CD14-positive monocyte (primary cell): ENCODE data around the gene TEPSIN. TPM values are rescaled to one million over a fixed set of nuclear protein-coding genes. Genes with fewer than 3 reads are reported as not detected.

Experiments
- DNase-seq, 3 donors: peaks; one replicate each; pipeline ENCODE4 v3.0.0-alpha.2; 2011 to 2022
- H2AFZ ChIP-seq: 2 replicates; pipeline ENCODE4 v1.6.0; 2012; ENCODE audit warnings: mild to moderate bottlenecking, low read depth, low read length, inconsistent platforms; ENCODE audit not compliant: insufficient read depth, poor library complexity, severe bottlenecking
- H3K27ac ChIP-seq, 2 donors: 1 replicate in 1 of 2; 2 replicates in 1 of 2; pipeline ENCODE4 v1.5.1; 2012 to 2013; ENCODE audit warnings: low read length in 2 of 2, control low read depth in 1 of 2, inconsistent platforms in 1 of 2, low read depth in 1 of 2, mild to moderate bottlenecking in 1 of 2
- H3K27me3 ChIP-seq, 2 donors: one replicate each; pipeline versions ENCODE4 v1.6.0 to v1.6.1; 2011 to 2013; ENCODE audit warnings: low read length in 2 of 2; ENCODE audit not compliant: control insufficient read depth in 2 of 2, insufficient read depth in 2 of 2
- H3K36me3 ChIP-seq, 2 donors: replicated peaks in 1 of 2; 1 replicate in 1 of 2; 2 replicates in 1 of 2; pipeline versions ENCODE4 v1.5.1 to v1.6.1; 2012 to 2013; ENCODE audit warnings: low read length in 2 of 2, control low read depth in 1 of 2, inconsistent platforms in 1 of 2, mild to moderate bottlenecking in 1 of 2; ENCODE audit not compliant: insufficient read depth in 2 of 2, control insufficient read depth in 1 of 2
- H3K4me1 ChIP-seq, 2 donors: 1 replicate in 1 of 2; 2 replicates in 1 of 2; pipeline versions ENCODE4 v1.5.1 to v1.6.1; 2012 to 2013; ENCODE audit warnings: low read length in 2 of 2, control low read depth in 1 of 2, inconsistent platforms in 1 of 2, mild to moderate bottlenecking in 1 of 2, moderate library complexity in 1 of 2; ENCODE audit not compliant: insufficient read depth in 2 of 2, control insufficient read depth in 1 of 2
- H3K4me2 ChIP-seq: replicated peaks from 2 replicates; pipeline ENCODE3; 2012; ENCODE audit warnings: low read length, moderate library complexity, mild to moderate bottlenecking; ENCODE audit not compliant: poor library complexity, severe bottlenecking; ENCODE audit errors: extremely low read depth
- H3K4me3 ChIP-seq, 3 experiments: fragments of 200-600 bp in 1 of 3; sonication (generic) in 1 of 3; replicated peaks in 1 of 3; 1 replicate in 2 of 3; 2 replicates in 1 of 3; pipeline ENCODE4 v1.5.1; 2011 to 2013; ENCODE audit warnings: low read length in 3 of 3, mild to moderate bottlenecking in 3 of 3, control low read depth in 2 of 3, low read depth in 2 of 3, inconsistent platforms in 1 of 3, moderate library complexity in 1 of 3
- H3K79me2 ChIP-seq: 2 replicates; pipeline ENCODE4 v1.6.0; 2012; ENCODE audit warnings: mild to moderate bottlenecking, control low read depth, inconsistent platforms, low read length, moderate library complexity; ENCODE audit not compliant: insufficient read depth
- H3K9ac ChIP-seq: 2 replicates; pipeline ENCODE4 v1.6.0; 2017; ENCODE audit warnings: low read length, mild to moderate bottlenecking; ENCODE audit not compliant: insufficient read depth, poor library complexity, severe bottlenecking
- H3K9me3 ChIP-seq, 2 donors: replicated peaks in 1 of 2; 1 replicate in 1 of 2; 2 replicates in 1 of 2; pipeline versions ENCODE4 v1.5.1 to v1.6.1; 2012 to 2013; ENCODE audit warnings: low read length in 2 of 2, control low read depth in 1 of 2; ENCODE audit not compliant: control insufficient read depth in 1 of 2, insufficient read depth in 1 of 2
- H4K20me1 ChIP-seq: 2 replicates; pipeline ENCODE4 v1.6.0; 2012; ENCODE audit warnings: mild to moderate bottlenecking, low read length, control low read depth, moderate library complexity; ENCODE audit not compliant: insufficient read depth
- H3K27ac Mint-ChIP-seq, 7 donors: one replicate each; pipeline ENCODE4 v1.8.0; 2020; ENCODE audit warnings: mild to moderate bottlenecking in 7 of 7, mixed read lengths in 7 of 7, moderate library complexity in 6 of 7, inconsistent platforms in 2 of 7
- H3K27me3 Mint-ChIP-seq, 3 donors: one replicate each; pipeline ENCODE4 v1.8.0; 2021 to 2022; ENCODE audit warnings: low read depth in 3 of 3, mild to moderate bottlenecking in 3 of 3, mixed read lengths in 3 of 3, moderate library complexity in 3 of 3, inconsistent platforms in 1 of 3
- H3K36me3 Mint-ChIP-seq, 2 donors: one replicate each; pipeline ENCODE4 v1.8.0; 2020; ENCODE audit warnings: mixed read lengths in 2 of 2, inconsistent platforms in 1 of 2, mild to moderate bottlenecking in 1 of 2
- H3K4me1 Mint-ChIP-seq: one replicate; pipeline ENCODE4 v1.8.0; 2020; ENCODE audit warnings: mild to moderate bottlenecking, mixed read lengths
- H3K4me3 Mint-ChIP-seq, 2 donors: one replicate each; pipeline ENCODE4 v1.8.0; 2020; ENCODE audit warnings: mild to moderate bottlenecking in 2 of 2, mixed read lengths in 2 of 2, moderate library complexity in 1 of 2
- H3K9me3 Mint-ChIP-seq, 7 donors: one replicate each; pipeline ENCODE4 v1.8.0; 2020 to 2022; ENCODE audit warnings: mixed read lengths in 7 of 7, mild to moderate bottlenecking in 6 of 7, moderate library complexity in 6 of 7, inconsistent platforms in 2 of 7
- CTCF ChIP-seq: fragments of 200-600 bp; IDR thresholded peaks from one replicate; pipeline ENCODE4 v1.8.0; 2022; ENCODE audit warnings: antibody characterized with exemption, mild to moderate bottlenecking
- WGBS: methylation state at CpG from one replicate; pipeline ENCODE4 v1.1.5; 2013; ENCODE audit warnings: missing lambda C conversion rate; ENCODE audit not compliant: insufficient coverage; 5-methylcytosine and 5-hydroxymethylcytosine counted together
- intact Hi-C, 2 donors: fragments of 100-400 bp; cut with micrococcal nuclease; formaldehyde crosslinking; loops; one replicate each; pipeline versions ENCODE4 v1.15.0 to v1.15.1; 2023
- polyA plus RNA-seq, 3 donors: library from polyadenylated mRNA; depleted of rRNA in 1 of 3; unstranded in 2 of 3; stranded (reverse) in 1 of 3; fragments of 300-500 nt in 2 of 3; fragments of >200 nt in 1 of 3; fragmentation: Illumina TruSeq in 2 of 3; gene quantifications; 1 replicate in 2 of 3; 2 replicates in 1 of 3; pipeline ENCODE4 v1.2.3, GENCODE V29; 2012 to 2021

Gene TEPSIN
- polyA plus RNA-seq, 3 donors, result 3.4 to 136 (median 4.5) TPM

GRCh38 chr17:81208651-81209050 is 30.2 kb downstream of the TEPSIN start:
- peaks cover 2 to 5% (median 2%) of the 10 kb centered on the region in 3 donors for H3K27me3 Mint-ChIP-seq
- intact Hi-C loops, result no loop called here
- Histone ChIP-seq H3K4me1 (peaks cover 0 to 2% of the 10 kb centered on the region in 2 donors), H3K4me3 (no peak overlapping the region), H3K36me3 (no peaks in the 10 kb centered on the region), H3K27me3 (no peaks in the 10 kb centered on the region), H3K79me2 (no peaks in the 10 kb centered on the region), H2AFZ (no peak overlapping the region), H3K27ac (no peak overlapping the region), H3K4me2 (no peak overlapping the region), H4K20me1 (no peaks in the 10 kb centered on the region), H3K9ac (no peak overlapping the region), H3K9me3 (no peaks in the 10 kb centered on the region)
- no peak for TF ChIP-seq CTCF
- no peak for DNase-seq
- H3K36me3 Mint-ChIP-seq, result peaks cover 14 to 19% of the 10 kb centered on the region in 2 donors
- 96% methylated on average over 10 of the region's 10 CpGs for WGBS
- peaks cover 0 to 2% (median 0%) of the 10 kb centered on the region in 7 donors for H3K9me3 Mint-ChIP-seq
- H3K4me1 Mint-ChIP-seq, result peaks cover 7% of the 10 kb centered on the region
- no peak overlapping the region for H3K4me3 Mint-ChIP-seq
- H3K27ac Mint-ChIP-seq, result peak overlapping the region in 1 of 7 donors; percentile 36

- Histone ChIP-seq H2AFZ (no peak overlapping the region), H3K36me3 (no peaks in the 10 kb centered on the region), H3K9me3 (no peaks in the 10 kb centered on the region), H3K4me3 (no peak overlapping the region), H3K4me1 (peaks cover 0 to 2% of the 10 kb centered on the region in 2 donors), H3K27me3 (no peaks in the 10 kb centered on the region), H3K9ac (no peak overlapping the region), H3K27ac (no peak overlapping the region), H3K4me2 (no peak overlapping the region), H4K20me1 (no peaks in the 10 kb centered on the region), H3K79me2 (no peaks in the 10 kb centered on the region)
- Mint-ChIP-seq H3K27ac (peak overlapping the region in 2 of 7 donors; percentile 33 to 53), H3K27me3 (peaks cover 0 to 5% (median 2%) of the 10 kb centered on the region in 3 donors), H3K4me3 (no peak overlapping the region), H3K9me3 (peaks cover 0 to 2% (median 0%) of the 10 kb centered on the region in 7 donors), H3K36me3 (peaks cover 21% of the 10 kb centered on the region in 2 donors), H3K4me1 (peaks cover 7% of the 10 kb centered on the region)
- intact Hi-C loops, result no loop called here
- WGBS, result 65% methylated on average over 11 of the region's 21 CpGs
- DNase-seq, result no peak
- TF ChIP-seq CTCF, result no peak
These were observed 31.0 kb downstream of the TEPSIN start for GRCh38 chr17:81207610-81208581.
